HepG2 (cell line): ENCODE data around the gene CTDNEP1. TPM values are rescaled to one million over a fixed set of nuclear protein-coding genes. Genes with fewer than 3 reads are reported as not detected.

Source experiments
- DNMT1 ChIP-seq: sonication (generic); formaldehyde crosslinking; IDR thresholded peaks from 2 replicates; pipeline ENCODE4 v1.5.1; 2020; ENCODE audit warnings: mild to moderate bottlenecking, missing genetic modification reagents
- EED ChIP-seq: sonication (generic); formaldehyde crosslinking; IDR thresholded peaks from 2 replicates; pipeline ENCODE4 v1.5.0; 2020; ENCODE audit warnings: mild to moderate bottlenecking, missing genetic modification reagents
- ELF1 ChIP-seq: sonication (generic); formaldehyde crosslinking; IDR thresholded peaks from 2 replicates; pipeline ENCODE4 v1.4.0; 2020; ENCODE audit warnings: missing genetic modification reagents
- ELF4 ChIP-seq: sonication (generic); formaldehyde crosslinking; IDR thresholded peaks from 2 replicates; pipeline ENCODE4 v1.5.0; 2020; ENCODE audit warnings: missing genetic modification reagents, mild to moderate bottlenecking, moderate library complexity, borderline replicate concordance
- FLYWCH1 ChIP-seq: sonication (generic); formaldehyde crosslinking; IDR thresholded peaks from 2 replicates; pipeline ENCODE4 v1.8.1; 2023; ENCODE audit warnings: mild to moderate bottlenecking, missing genetic modification reagents
- FOSL2 ChIP-seq: sonication (generic); formaldehyde crosslinking; IDR thresholded peaks from 2 replicates; pipeline ENCODE4 v1.4.0; 2020; ENCODE audit warnings: missing genetic modification reagents
- FOXA1 ChIP-seq, 2 experiments: fragments of 450-650 bp in 1 of 2; sonication (generic) in 1 of 2; formaldehyde crosslinking in 1 of 2; IDR thresholded peaks; 2 replicates each; pipeline versions ENCODE4 v1.4.0 to v1.6.1; 2016 to 2020; ENCODE audit warnings: missing genetic modification reagents in 1 of 2
- GPBP1L1 ChIP-seq: sonication (generic); formaldehyde crosslinking; IDR thresholded peaks from 2 replicates; pipeline ENCODE4 v1.5.0; 2020; ENCODE audit warnings: mild to moderate bottlenecking, missing genetic modification reagents
- GTF2F1 ChIP-seq: fragments of 150-350 bp; IDR thresholded peaks from 2 replicates; pipeline ENCODE4 v1.6.1; 2014; ENCODE audit warnings: low read length
- KDM2A ChIP-seq: sonication (generic); formaldehyde crosslinking; IDR thresholded peaks from 2 replicates; pipeline ENCODE4 v1.4.0; 2020; ENCODE audit warnings: low read depth, missing genetic modification reagents, borderline replicate concordance
- MLX ChIP-seq: IDR thresholded peaks from 2 replicates; pipeline ENCODE4 v1.6.1; 2016
- NFIC ChIP-seq: IDR thresholded peaks from 2 replicates; pipeline ENCODE4 v1.6.1; 2012; ENCODE audit warnings: mild to moderate bottlenecking, low read length, inconsistent platforms
- NR2F6 ChIP-seq, 2 experiments: IDR thresholded peaks; 2 replicates each; pipeline ENCODE4 v1.6.1; 2016; ENCODE audit warnings: antibody characterized with exemption in 1 of 2, mild to moderate bottlenecking in 1 of 2
- RBM22 ChIP-seq: fragments of 200-400 bp; formaldehyde crosslinking; optimal IDR thresholded peaks from 2 replicates; pipeline ENCODE3; 2017; ENCODE audit warnings: mild to moderate bottlenecking, low read length, moderate library complexity
- SMARCC2 ChIP-seq: fragments of 450-650 bp; IDR thresholded peaks from 2 replicates; pipeline ENCODE4 v1.6.1; 2017; ENCODE audit warnings: antibody characterized with exemption, mild to moderate bottlenecking
- TBP ChIP-seq: sonication (generic); formaldehyde crosslinking; IDR thresholded peaks from 2 replicates; pipeline ENCODE4 v1.5.0; 2020; ENCODE audit warnings: missing genetic modification reagents
- THAP11 ChIP-seq: IDR thresholded peaks from 2 replicates; pipeline ENCODE4 v1.6.1; 2016; ENCODE audit warnings: missing biosample characterization, missing genetic modification reagents
- THYN1 ChIP-seq: sonication (generic); formaldehyde crosslinking; IDR thresholded peaks from 2 replicates; pipeline ENCODE4 v1.8.1; 2023; ENCODE audit warnings: low read depth, mild to moderate bottlenecking, moderate library complexity, missing genetic modification reagents, borderline replicate concordance
- ZBTB8A ChIP-seq: sonication (generic); formaldehyde crosslinking; IDR thresholded peaks from 2 replicates; pipeline ENCODE4 v1.4.0; 2020; ENCODE audit warnings: mild to moderate bottlenecking, low read depth, missing genetic modification reagents, borderline replicate concordance
- ZNF138 ChIP-seq: sonication (generic); formaldehyde crosslinking; IDR thresholded peaks from 2 replicates; pipeline ENCODE4 v1.5.0; 2020; ENCODE audit warnings: mild to moderate bottlenecking, low read depth, missing genetic modification reagents
- ZNF207 ChIP-seq: fragments of 450-650 bp; IDR thresholded peaks from 2 replicates; pipeline ENCODE4 v1.6.1; 2016; ENCODE audit warnings: antibody characterized with exemption, borderline replicate concordance
- ZNF282 ChIP-seq: fragments of 450-650 bp; IDR thresholded peaks from 2 replicates; pipeline ENCODE4 v1.6.1; 2018; ENCODE audit not compliant: partially characterized antibody
- ZNF296 ChIP-seq: sonication (generic); formaldehyde crosslinking; conservative IDR thresholded peaks from 2 replicates; pipeline ENCODE4 v1.5.0; 2020; ENCODE audit warnings: mild to moderate bottlenecking, missing genetic modification reagents
- ZNF335 ChIP-seq: sonication (generic); formaldehyde crosslinking; IDR thresholded peaks from 2 replicates; pipeline ENCODE4 v1.4.0; 2020; ENCODE audit warnings: missing genetic modification reagents
- ZNF484 ChIP-seq: sonication (generic); formaldehyde crosslinking; IDR thresholded peaks from 2 replicates; pipeline ENCODE4 v1.5.1; 2020; ENCODE audit warnings: mild to moderate bottlenecking, low read depth, missing genetic modification reagents, borderline replicate concordance
- ZNF512 ChIP-seq: sonication (generic); formaldehyde crosslinking; IDR thresholded peaks from 2 replicates; pipeline ENCODE4 v1.4.0; 2020; ENCODE audit warnings: mild to moderate bottlenecking, missing genetic modification reagents
- ZNF768 ChIP-seq: sonication (generic); formaldehyde crosslinking; IDR thresholded peaks from 2 replicates; pipeline ENCODE4 v1.4.0; 2020; ENCODE audit warnings: missing genetic modification reagents
- ZSCAN25 ChIP-seq: sonication (generic); formaldehyde crosslinking; IDR thresholded peaks from 2 replicates; pipeline ENCODE4 v1.8.0; 2022; ENCODE audit warnings: mild to moderate bottlenecking, missing genetic modification reagents
- polyA plus RNA-seq, 8 experiments: library from polyadenylated mRNA; depleted of rRNA in 3 of 8; stranded (reverse) in 7 of 8; unstranded in 1 of 8; fragments of >200 nt; fragmentation: Illumina TruSeq in 4 of 8; extraction: Trizol in 4 of 8; gene quantifications; 2 replicates each; pipeline versions ENCODE4 v1.2.1 to v1.2.3, GENCODE V29; 2011 to 2016; ENCODE audit warnings: low read depth in 4 of 8, missing spikeins in 1 of 8, mixed read lengths in 1 of 8; ENCODE audit not compliant: insufficient read depth in 1 of 8
- total RNA-seq, 5 experiments: library from RNA; depleted of rRNA; stranded (reverse); fragments of >200 nt; fragmentation: Illumina TruSeq; extraction: Trizol; gene quantifications; 2 replicates each; pipeline ENCODE4 v1.2.3, GENCODE V29; 2016; ENCODE audit warnings: low read depth in 1 of 5

The CTDNEP1 gene
- total and polyA plus RNA-seq, 2 of the 13 experiments (the other 11 are each of a cell fraction or from before 2014, with no cell fraction given), result 19.8 to 118 TPM

DNA sequence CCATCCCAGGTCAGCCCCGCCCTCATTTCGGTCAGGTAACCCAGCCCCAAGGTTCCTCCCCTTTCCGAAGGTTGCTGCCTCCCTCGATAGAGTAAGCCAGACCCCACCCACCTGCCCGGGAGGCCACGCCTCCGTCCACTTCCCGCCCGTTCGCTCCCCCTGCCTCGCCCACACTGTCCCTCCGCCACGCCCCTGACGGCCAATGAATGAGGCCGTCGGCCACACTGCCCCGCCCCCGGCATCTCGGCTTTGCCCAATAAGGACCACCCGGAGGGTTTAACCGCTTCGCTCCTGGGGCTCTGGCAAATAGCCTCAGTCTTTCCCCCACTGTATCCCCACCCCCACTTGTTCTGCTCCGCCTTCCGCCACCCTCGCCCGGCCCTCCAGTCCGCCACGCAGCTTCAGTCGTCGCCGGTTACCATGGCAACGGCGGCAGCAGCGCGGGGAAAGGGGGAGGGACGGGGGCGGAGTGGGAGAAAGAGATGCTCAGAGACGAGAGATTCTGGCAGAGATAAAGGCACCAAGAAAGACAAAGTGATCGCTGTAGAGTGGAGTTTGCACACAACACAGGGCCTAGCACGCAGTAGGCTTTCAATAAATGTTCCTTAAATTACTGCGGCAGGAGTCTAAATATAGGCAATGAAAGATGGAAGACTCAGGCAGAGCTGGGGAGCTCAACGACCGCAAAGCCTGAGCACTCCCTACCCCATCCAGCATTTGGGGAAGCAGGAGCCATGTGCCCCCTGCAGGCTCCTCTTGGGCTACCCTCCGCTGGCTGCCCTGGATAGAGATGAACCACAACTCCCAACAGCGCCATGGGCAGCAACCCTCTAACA is 37.0 kb downstream of the CTDNEP1 start (continued):
- TF ChIP-seq GPBP1L1 (CRISPR knock-in tag) (no peak), FOXA1 (IDR thresholded peaks at IDR 0.05) (no peak), FOXA1 (CRISPR knock-in tag; IDR thresholded peaks at IDR 0.05) (no peak), ZNF335 (CRISPR knock-in tag) (no peak), ELF1 (CRISPR knock-in tag) (no peak), EED (CRISPR knock-in tag) (no peak), ZNF296 (no peak), FLYWCH1 (CRISPR knock-in tag) (no peak), THYN1 (no peak), SMARCC2 (no peak), ZBTB8A (CRISPR knock-in tag) (no peak), ZNF282 (no peak), KDM2A (peak; percentile 25; the same call in 1 of the 2 replicates), THAP11 (peak; percentile 98; the same call in 1 of the 2 replicates), NR2F6 (IDR thresholded peaks at IDR 0.05) (no peak), NR2F6 (CRISPR knock-in tag; IDR thresholded peaks at IDR 0.05) (no peak), ELF4 (CRISPR knock-in tag) (no peak), RBM22 (no peak), DNMT1 (no peak), TBP (CRISPR knock-in tag) (no peak; the same call in 1 of the 2 replicates), ZNF768 (CRISPR knock-in tag) (no peak), ZNF512 (CRISPR knock-in tag) (no peak), ZSCAN25 (CRISPR knock-in tag) (peak; percentile 35; the same call in 1 of the 2 replicates), MLX (CRISPR knock-in tag) (no peak), GTF2F1 (no peak), ZNF138 (CRISPR knock-in tag) (no peak), NFIC (no peak), FOSL2 (no peak; the same call in 1 of the 2 replicates), ZNF207 (no peak), ZNF484 (CRISPR knock-in tag) (no peak)
